Spinal cord (tissue), 10 donors: ENCODE data around the gene FOXRED1. TPM values are rescaled to one million over a fixed set of nuclear protein-coding genes. Genes with fewer than 3 reads are reported as not detected.
A peak's percentile ranks its signal among the peaks of the same experiment; 100 is the strongest.

ENCODE experiments used
- DNase-seq, 6 donors: peaks; one replicate each; pipeline versions ENCODE4 v3.0.0 to v3.0.0-alpha.2; 2013 to 2015; ENCODE audit warnings: low spot score in 6 of 6, low read depth in 4 of 6
- H3K27ac ChIP-seq: one replicate; pipeline ENCODE4 v1.5.1; 2013; ENCODE audit warnings: low read depth, low read length, control low read depth
- H3K27me3 ChIP-seq: one replicate; pipeline ENCODE4 v1.6.1; 2013; ENCODE audit warnings: low read length; ENCODE audit not compliant: control insufficient read depth, insufficient read depth
- H3K36me3 ChIP-seq: one replicate; pipeline ENCODE4 v1.6.1; 2013; ENCODE audit warnings: low read length; ENCODE audit not compliant: control insufficient read depth, insufficient read depth
- H3K4me1 ChIP-seq: one replicate; pipeline ENCODE4 v1.6.1; 2013; ENCODE audit warnings: low read length; ENCODE audit not compliant: control insufficient read depth, insufficient read depth
- H3K4me3 ChIP-seq: one replicate; pipeline ENCODE4 v1.5.1; 2013; ENCODE audit warnings: low read depth, low read length, control low read depth
- H3K9me3 ChIP-seq: one replicate; pipeline ENCODE4 v1.6.1; 2013; ENCODE audit warnings: low read length; ENCODE audit not compliant: control insufficient read depth, insufficient read depth
- WGBS: methylation state at CpG from one replicate; pipeline ENCODE4 v1.1.5; 2013; ENCODE audit warnings: missing lambda C conversion rate; ENCODE audit not compliant: insufficient coverage; 5-methylcytosine and 5-hydroxymethylcytosine counted together
- polyA plus RNA-seq, 2 donors: library from polyadenylated mRNA; unstranded; fragments of 120-200 nt; gene quantifications; one replicate each; pipeline ENCODE4 v1.2.1, GENCODE V29; 2013; ENCODE audit not compliant: insufficient read length in 2 of 2
- total RNA-seq, 2 donors: library from RNA; depleted of rRNA in 1 of 2; stranded (reverse); fragments of 120-200 nt in 1 of 2; fragments of >200 nt in 1 of 2; gene quantifications; one replicate each; pipeline versions ENCODE4 v1.2.3 to v1.2.4, GENCODE V29; 2013 to 2014
- donor health status: healthy.

FOXRED1 gene
- total and polyA plus RNA-seq, 4 donors: 17.6 to 79.5 (median 31.8) TPM

DNA sequence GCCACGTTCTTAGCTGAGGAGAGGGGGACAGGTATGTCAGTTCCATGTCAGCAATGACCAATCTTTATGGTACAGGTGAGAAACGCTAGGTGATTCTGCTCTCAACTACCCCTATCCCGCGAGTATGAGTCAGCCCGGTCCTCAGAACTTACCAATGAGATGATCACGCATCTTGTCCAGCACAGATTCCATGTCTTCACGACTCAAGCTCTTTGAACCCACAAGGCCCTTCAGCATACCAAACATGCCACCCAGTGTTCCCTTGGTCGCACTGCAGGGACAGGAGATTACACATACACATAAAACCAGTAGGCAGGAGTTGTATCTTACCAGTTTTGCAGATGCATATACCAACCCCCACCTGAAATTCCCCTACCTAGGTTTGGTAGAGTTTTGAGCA lies 3.1 kb upstream of the FOXRED1 start:
- peaks cover 48% of the 10 kb centered on the region for H3K36me3 ChIP-seq

DNA sequence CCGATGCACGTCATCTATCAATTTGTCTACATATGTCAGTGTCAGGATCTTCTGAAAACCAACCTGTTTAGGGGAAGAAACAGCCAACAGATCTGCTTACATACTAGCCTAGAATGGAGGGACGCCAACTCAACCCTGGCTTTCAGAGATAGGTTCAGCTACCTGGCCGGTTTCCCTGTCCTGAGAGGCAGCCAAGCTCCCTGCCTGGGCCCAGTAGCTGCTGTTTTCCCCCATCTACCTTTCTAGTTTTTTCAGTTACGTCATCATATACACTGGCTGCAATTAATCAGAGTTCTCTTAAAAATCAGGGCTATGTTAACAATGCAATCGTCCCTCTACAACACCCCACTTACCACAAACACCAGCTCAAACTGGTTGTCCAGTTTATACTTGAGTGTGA lies 1.3 kb upstream of the FOXRED1 start:
- Histone ChIP-seq H3K9me3 (no peaks in the 10 kb centered on the region), H3K27me3 (no peaks in the 10 kb centered on the region), H3K4me3 (peak overlapping the region; percentile 98), H3K4me1 (peaks cover 12% of the 10 kb centered on the region), H3K27ac (no peak overlapping the region), H3K36me3 (peaks cover 51% of the 10 kb centered on the region)
- no peak for DNase-seq
- 89% methylated on average over 4 of the region's 6 CpGs for WGBS

More for the DNA sequence above, 3.1 kb upstream of the FOXRED1 start:
- 98% methylated on average over 5 of the region's 8 CpGs for WGBS
- H3K9me3 ChIP-seq: no peaks in the 10 kb centered on the region
- H3K4me1 ChIP-seq: peaks cover 12% of the 10 kb centered on the region
- no peak overlapping the region for H3K27ac ChIP-seq
- no peak overlapping the region for H3K4me3 ChIP-seq
- DNase-seq: no peak
- H3K27me3 ChIP-seq: no peaks in the 10 kb centered on the region

DNA sequence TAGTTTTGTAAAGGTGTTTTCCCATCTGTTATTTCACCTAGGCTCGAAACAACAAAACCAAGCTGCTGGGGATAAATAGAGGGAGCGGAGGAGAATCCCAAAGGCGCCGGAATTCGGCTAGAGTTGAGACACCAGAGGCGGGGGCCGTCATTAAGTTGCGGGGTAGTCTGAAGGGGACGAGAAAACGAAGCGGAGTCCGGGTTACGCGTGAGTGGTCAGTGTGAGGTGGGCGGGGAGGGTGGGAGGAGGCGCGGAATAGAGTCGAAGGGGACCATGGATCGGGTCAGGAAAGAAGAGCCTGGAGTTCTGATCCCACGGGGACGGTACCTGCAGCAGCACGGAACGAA lies 620 bp upstream of the FOXRED1 start:
- under 1% methylated on average over 22 of the region's 23 CpGs for WGBS
- DNase-seq: no peak

DNA sequence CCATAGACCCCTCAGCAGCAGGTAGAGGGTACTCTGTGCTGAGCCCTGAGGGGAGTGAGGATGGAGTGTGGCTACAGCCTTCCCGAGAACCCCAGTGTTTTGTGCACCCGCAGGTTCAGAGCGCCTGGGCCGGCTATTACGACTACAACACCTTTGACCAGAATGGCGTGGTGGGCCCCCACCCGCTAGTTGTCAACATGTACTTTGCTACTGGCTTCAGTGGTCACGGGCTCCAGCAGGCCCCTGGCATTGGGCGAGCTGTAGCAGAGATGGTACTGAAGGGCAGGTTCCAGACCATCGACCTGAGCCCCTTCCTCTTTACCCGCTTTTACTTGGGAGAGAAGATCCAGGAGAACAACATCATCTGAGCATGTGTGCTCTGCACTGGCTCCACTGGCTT lies 8.4 kb downstream of the FOXRED1 start:
- Histone ChIP-seq H3K36me3 (peaks cover 47% of the 10 kb centered on the region), H3K4me3 (no peak overlapping the region), H3K27me3 (no peaks in the 10 kb centered on the region), H3K4me1 (peaks cover 13% of the 10 kb centered on the region), H3K9me3 (no peaks in the 10 kb centered on the region), H3K27ac (no peak overlapping the region)
- DNase-seq: no peak
- 100% methylated on average over 10 of the region's 11 CpGs for WGBS

More for the DNA sequence above, 620 bp upstream of the FOXRED1 start:
- no peaks in the 10 kb centered on the region for H3K9me3 ChIP-seq
- H3K4me3 ChIP-seq: peak overlapping the region; percentile 98
- H3K36me3 ChIP-seq: peaks cover 52% of the 10 kb centered on the region
- H3K27me3 ChIP-seq: no peaks in the 10 kb centered on the region
- H3K4me1 ChIP-seq: peaks cover 12% of the 10 kb centered on the region
- peak overlapping the region; percentile 84 for H3K27ac ChIP-seq

DNA sequence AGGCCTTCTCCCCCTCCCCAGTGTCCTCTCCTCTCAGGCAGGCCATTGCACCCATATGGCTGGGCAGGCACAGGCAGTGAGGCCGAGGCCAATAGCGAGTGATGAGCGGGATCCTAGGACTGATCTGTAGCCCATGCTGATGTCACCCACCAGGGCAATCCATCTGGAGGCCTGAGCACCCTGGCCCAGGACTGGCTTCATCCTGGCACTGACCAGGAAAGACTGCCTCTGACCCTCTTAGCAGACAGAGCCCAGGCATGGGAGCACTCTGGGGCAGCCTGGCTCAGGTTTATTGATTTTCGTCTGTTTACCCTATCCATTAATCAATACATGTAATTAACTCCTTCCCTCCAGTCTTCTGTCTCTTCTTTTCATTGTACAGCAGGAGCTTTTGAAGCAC lies 8.8 kb downstream of the FOXRED1 start:
- WGBS: 85% methylated on average over 4 of the region's 4 CpGs
- Histone ChIP-seq H3K9me3 (no peaks in the 10 kb centered on the region), H3K27me3 (no peaks in the 10 kb centered on the region), H3K4me3 (no peak overlapping the region), H3K4me1 (peaks cover 18% of the 10 kb centered on the region), H3K27ac (no peak overlapping the region), H3K36me3 (peaks cover 43% of the 10 kb centered on the region)
- DNase-seq: no peak

DNA sequence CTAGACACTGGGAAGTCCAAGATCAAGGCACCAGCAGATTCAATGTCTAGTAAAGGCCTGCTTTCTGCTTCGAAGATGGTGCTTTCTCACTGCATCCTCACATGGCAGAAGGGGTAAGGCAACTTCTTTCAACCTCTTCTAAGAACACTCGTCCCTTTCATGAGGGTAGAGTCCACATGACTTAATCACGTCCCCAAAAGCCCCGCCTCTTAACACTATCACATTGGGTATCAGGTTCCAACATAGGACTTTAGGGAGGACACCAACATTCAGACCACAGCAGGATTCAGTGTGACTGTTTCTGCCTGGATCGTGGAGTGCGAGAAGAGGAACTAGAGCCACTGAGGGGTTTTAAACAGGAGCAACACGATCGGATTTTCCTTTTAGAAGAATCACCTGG lies 10.2 kb downstream of the FOXRED1 start:
- Histone ChIP-seq H3K4me3 (no peak overlapping the region), H3K27me3 (no peaks in the 10 kb centered on the region), H3K4me1 (peaks cover 27% of the 10 kb centered on the region), H3K27ac (no peak overlapping the region), H3K36me3 (peaks cover 31% of the 10 kb centered on the region), H3K9me3 (no peaks in the 10 kb centered on the region)
- DNase-seq: no peak
- WGBS: 89% methylated on average over 8 of the region's 8 CpGs

DNA sequence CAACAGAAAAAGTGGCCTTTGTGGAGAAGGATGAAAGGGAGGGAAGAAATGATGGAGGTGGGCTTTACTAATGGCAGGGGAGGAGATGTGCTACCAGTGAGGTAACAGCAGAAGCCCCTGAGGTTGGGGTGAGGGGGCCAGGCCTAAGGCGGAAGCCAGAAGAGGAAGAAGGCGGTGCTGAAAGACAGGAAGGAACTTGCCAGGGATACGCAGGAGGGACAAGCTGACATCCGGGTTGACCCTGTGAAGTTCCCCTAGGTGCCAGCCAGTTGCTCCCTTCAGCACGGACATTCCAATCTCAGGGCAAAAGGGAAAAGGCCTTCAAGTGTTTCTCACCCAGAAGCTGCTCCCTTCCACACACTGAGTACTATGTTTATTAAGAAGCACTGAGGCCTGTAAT lies 11.6 kb downstream of the FOXRED1 start:
- H3K36me3 ChIP-seq: peaks cover 19% of the 10 kb centered on the region
- no peaks in the 10 kb centered on the region for H3K9me3 ChIP-seq
- H3K27me3 ChIP-seq: no peaks in the 10 kb centered on the region
- H3K4me3 ChIP-seq: no peak overlapping the region
- H3K4me1 ChIP-seq: peaks cover 33% of the 10 kb centered on the region
- no peak for DNase-seq
- H3K27ac ChIP-seq: no peak overlapping the region
- WGBS: 86% methylated on average over 5 of the region's 5 CpGs

DNA sequence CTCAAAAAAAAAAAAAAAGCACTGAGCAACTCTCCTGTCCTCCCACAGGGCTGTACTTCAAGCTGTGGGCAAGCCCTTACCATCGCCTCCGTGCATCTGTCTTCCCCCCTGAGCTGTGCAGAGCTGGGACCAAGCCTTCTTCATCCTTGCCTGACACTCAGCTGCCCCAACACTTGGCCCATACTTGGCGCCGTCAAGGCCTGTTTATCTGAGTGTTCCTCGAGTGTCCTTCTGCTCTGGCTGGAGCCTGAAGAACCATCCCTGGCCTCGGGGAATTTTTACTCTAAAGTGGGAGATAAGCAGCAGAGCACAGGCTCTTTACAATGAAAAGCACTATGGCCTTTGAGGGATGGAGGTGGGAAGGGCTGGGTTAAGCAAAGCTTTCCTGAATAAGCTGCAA lies 12.3 kb downstream of the FOXRED1 start:
- H3K27ac ChIP-seq: no peak overlapping the region
- H3K36me3 ChIP-seq: peaks cover 13% of the 10 kb centered on the region
- 93% methylated on average over 6 of the region's 6 CpGs for WGBS
- no peak overlapping the region for H3K4me3 ChIP-seq
- no peaks in the 10 kb centered on the region for H3K27me3 ChIP-seq
- H3K4me1 ChIP-seq: peaks cover 33% of the 10 kb centered on the region
- no peak for DNase-seq
- H3K9me3 ChIP-seq: no peaks in the 10 kb centered on the region

DNA sequence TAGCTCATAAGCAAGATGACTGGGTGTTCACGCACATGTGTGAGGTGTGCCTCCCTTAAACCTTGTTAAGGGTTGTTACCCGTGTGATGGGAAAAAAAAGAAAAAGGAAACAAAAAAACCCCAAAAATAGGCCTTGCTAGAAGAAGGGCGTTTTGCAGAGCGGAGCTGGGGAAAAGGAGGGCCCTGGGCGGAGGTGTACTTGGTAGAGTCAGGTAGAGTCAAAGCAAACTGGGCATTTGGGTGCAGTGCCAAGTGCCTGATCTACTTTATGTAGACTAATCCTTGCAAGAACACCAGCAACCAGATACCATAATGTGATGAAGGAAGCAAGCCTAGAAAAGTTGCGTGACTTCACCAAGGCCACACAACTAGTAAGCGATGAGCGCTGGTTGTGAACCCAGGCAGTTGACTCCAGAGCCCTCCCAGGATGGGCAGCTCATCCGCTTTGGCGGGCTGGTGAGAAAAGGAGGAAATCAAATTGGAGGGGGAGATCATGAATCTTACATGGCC lies 12.8 kb downstream of the FOXRED1 start:
- Histone ChIP-seq H3K27ac (peak overlapping the region; percentile 71), H3K4me3 (peak overlapping the region; percentile 75), H3K27me3 (no peaks in the 10 kb centered on the region), H3K36me3 (peaks cover 13% of the 10 kb centered on the region), H3K4me1 (peaks cover 33% of the 10 kb centered on the region), H3K9me3 (no peaks in the 10 kb centered on the region)
- no peak for DNase-seq
- WGBS: 100% methylated on average over 4 of the region's 10 CpGs

DNA sequence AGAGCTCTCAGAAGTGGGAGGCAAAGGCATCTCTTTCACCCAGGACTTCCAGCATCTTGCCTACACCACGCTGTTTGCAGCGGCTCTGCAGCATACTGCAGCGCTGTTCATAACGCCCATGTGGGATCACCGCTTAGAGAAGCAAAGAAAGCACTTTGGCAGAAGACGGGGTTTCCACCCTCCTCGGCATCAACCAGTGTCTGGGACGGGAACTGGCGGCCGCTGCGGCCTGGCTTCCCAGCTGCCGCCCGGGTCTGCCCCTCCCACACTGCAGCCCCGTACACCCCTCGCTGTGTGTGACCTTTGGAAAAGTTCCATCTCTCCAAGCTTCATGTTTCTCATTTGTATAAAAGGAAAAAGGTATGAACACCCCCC lies 13.4 kb downstream of the FOXRED1 start:
- Histone ChIP-seq H3K9me3 (no peaks in the 10 kb centered on the region), H3K4me1 (peaks cover 33% of the 10 kb centered on the region), H3K27ac (peak overlapping the region; percentile 71), H3K4me3 (peak overlapping the region; percentile 75), H3K27me3 (no peaks in the 10 kb centered on the region), H3K36me3 (peaks cover 8% of the 10 kb centered on the region)
- DNase-seq: peak in 3 of 6 donors; percentile 56 to 80 (median 78)
- WGBS: under 1% methylated on average over 13 of the region's 15 CpGs
